HAP-1 (cell line): ENCODE measurements around the gene DTHD1.

Source experiments
- DNase-seq, 2 experiments: peaks; one replicate each; pipeline ENCODE4 v3.0.0-alpha.2; 2016 to 2020; ENCODE audit warnings: low spot score in 2 of 2
- H3K27me3 ChIP-seq: fragments of 250-450 bp; sonication (Bioruptor Pico); 2 replicates; pipeline ENCODE4 v1.5.1; 2020; ENCODE audit warnings: low read depth, mild to moderate bottlenecking, moderate library complexity
- H3K36me3 ChIP-seq: fragments of 250-450 bp; sonication (Bioruptor Pico); replicated peaks from 2 replicates; pipeline ENCODE4 v1.5.1; 2020; ENCODE audit warnings: mild to moderate bottlenecking
- H3K4me1 ChIP-seq: fragments of 250-450 bp; sonication (Bioruptor Pico); 2 replicates; pipeline ENCODE4 v1.5.1; 2020; ENCODE audit warnings: mild to moderate bottlenecking
- H3K4me3 ChIP-seq: fragments of 250-450 bp; sonication (Bioruptor Pico); 2 replicates; pipeline ENCODE4 v1.5.1; 2020; ENCODE audit warnings: mild to moderate bottlenecking, moderate library complexity
- H3K9me3 ChIP-seq: fragments of 250-450 bp; sonication (Bioruptor Pico); 2 replicates; pipeline ENCODE4 v1.5.1; 2020; ENCODE audit warnings: mild to moderate bottlenecking, moderate library complexity
- in situ Hi-C: fragments of 300-500 bp; cut with MboI; formaldehyde crosslinking; loops from 3 replicates; pipeline ENCODE4 v1.14.3; 2020; ENCODE audit warnings: low sequenced_read_pairs, inconsistent platforms, mixed read lengths

DTHD1 gene

GRCh38 chr4:36283912-36284465 is 2.6 kb downstream of the DTHD1 start:
- Histone ChIP-seq H3K27me3 (no peaks in the 10 kb centered on the region), H3K4me3 (no peak overlapping the region), H3K36me3 (no peaks in the 10 kb centered on the region), H3K4me1 (no peaks in the 10 kb centered on the region), H3K9me3 (no peaks in the 10 kb centered on the region)
- in situ Hi-C loops: no loop called here
- no peak for DNase-seq

GRCh38 chr4:36285784-36286480 is 4.5 kb downstream of the DTHD1 start:
- no peaks in the 10 kb centered on the region for H3K27me3 ChIP-seq
- H3K4me3 ChIP-seq: no peak overlapping the region
- H3K9me3 ChIP-seq: no peaks in the 10 kb centered on the region
- H3K4me1 ChIP-seq: no peaks in the 10 kb centered on the region
- no peaks in the 10 kb centered on the region for H3K36me3 ChIP-seq
- in situ Hi-C loops: no loop called here
- DNase-seq: no peak

- no peak overlapping the region for H3K4me3 ChIP-seq
- in situ Hi-C loops: no loop called here
- no peak for DNase-seq
- H3K36me3 ChIP-seq: no peaks in the 10 kb centered on the region
- H3K9me3 ChIP-seq: no peaks in the 10 kb centered on the region
- H3K4me1 ChIP-seq: no peaks in the 10 kb centered on the region
- no peaks in the 10 kb centered on the region for H3K27me3 ChIP-seq
Observed at GRCh38 chr4:36286481-36286871, 5.1 kb downstream of the DTHD1 start.

GRCh38 chr4:36288731-36289426 is 7.5 kb downstream of the DTHD1 start:
- Histone ChIP-seq H3K4me1 (no peaks in the 10 kb centered on the region), H3K9me3 (no peaks in the 10 kb centered on the region), H3K4me3 (no peak overlapping the region), H3K36me3 (no peaks in the 10 kb centered on the region), H3K27me3 (no peaks in the 10 kb centered on the region)
- in situ Hi-C loops: no loop called here
- DNase-seq: no peak

GRCh38 chr4:36290641-36291040 is 9.2 kb downstream of the DTHD1 start:
- H3K4me3 ChIP-seq: no peak overlapping the region

GRCh38 chr4:36292556-36293188 is 11.3 kb downstream of the DTHD1 start:
- Histone ChIP-seq H3K27me3 (no peaks in the 10 kb centered on the region), H3K36me3 (no peaks in the 10 kb centered on the region), H3K9me3 (no peaks in the 10 kb centered on the region), H3K4me3 (no peak overlapping the region), H3K4me1 (no peaks in the 10 kb centered on the region)
- in situ Hi-C loops: no loop called here
- no peak for DNase-seq

More at GRCh38 chr4:36290641-36291040, 9.2 kb downstream of the DTHD1 start:
- in situ Hi-C loops: no loop called here
- Histone ChIP-seq H3K27me3 (no peaks in the 10 kb centered on the region), H3K4me1 (no peaks in the 10 kb centered on the region), H3K36me3 (no peaks in the 10 kb centered on the region), H3K9me3 (no peaks in the 10 kb centered on the region)
- DNase-seq: no peak

- Histone ChIP-seq H3K9me3 (no peaks in the 10 kb centered on the region), H3K4me3 (no peak overlapping the region), H3K27me3 (no peaks in the 10 kb centered on the region), H3K36me3 (no peaks in the 10 kb centered on the region), H3K4me1 (no peaks in the 10 kb centered on the region)
- in situ Hi-C loops: no loop called here
- DNase-seq: no peak
Observed at GRCh38 chr4:36301127-36301526, 19.7 kb downstream of the DTHD1 start.

GRCh38 chr4:36303426-36304137 is 22.2 kb downstream of the DTHD1 start:
- in situ Hi-C loops: no loop called here
- no peak for DNase-seq
- Histone ChIP-seq H3K27me3 (no peaks in the 10 kb centered on the region), H3K4me3 (no peak overlapping the region), H3K9me3 (no peaks in the 10 kb centered on the region), H3K36me3 (no peaks in the 10 kb centered on the region), H3K4me1 (no peaks in the 10 kb centered on the region)

GRCh38 chr4:36304138-36304681 is 22.8 kb downstream of the DTHD1 start:
- Histone ChIP-seq H3K36me3 (no peaks in the 10 kb centered on the region), H3K9me3 (no peaks in the 10 kb centered on the region)
- in situ Hi-C loops: no loop called here

GRCh38 chr4:36308150-36308549 is 26.7 kb downstream of the DTHD1 start:
- DNase-seq: no peak
- Histone ChIP-seq H3K9me3 (no peaks in the 10 kb centered on the region; the same call in 1 of the 2 replicates), H3K27me3 (no peaks in the 10 kb centered on the region), H3K4me3 (no peak overlapping the region), H3K36me3 (no peaks in the 10 kb centered on the region), H3K4me1 (no peaks in the 10 kb centered on the region)
- in situ Hi-C loops: no loop called here

More at GRCh38 chr4:36304138-36304681, 22.8 kb downstream of the DTHD1 start:
- Histone ChIP-seq H3K27me3 (no peaks in the 10 kb centered on the region), H3K4me1 (no peaks in the 10 kb centered on the region), H3K4me3 (no peak overlapping the region)
- no peak for DNase-seq

GRCh38 chr4:36310216-36310615 is 28.8 kb downstream of the DTHD1 start:
- DNase-seq: no peak
- H3K9me3 ChIP-seq: no peaks in the 10 kb centered on the region; the same call in 1 of the 2 replicates
- in situ Hi-C loops: no loop called here
- no peaks in the 10 kb centered on the region for H3K27me3 ChIP-seq
- H3K4me1 ChIP-seq: no peaks in the 10 kb centered on the region
- H3K36me3 ChIP-seq: no peaks in the 10 kb centered on the region
- no peak overlapping the region for H3K4me3 ChIP-seq

GRCh38 chr4:36310793-36311192 is 29.4 kb downstream of the DTHD1 start:
- in situ Hi-C loops: no loop called here
- no peaks in the 10 kb centered on the region for H3K27me3 ChIP-seq
- no peak overlapping the region for H3K4me3 ChIP-seq
- no peaks in the 10 kb centered on the region for H3K4me1 ChIP-seq
- no peaks in the 10 kb centered on the region for H3K36me3 ChIP-seq
- no peak for DNase-seq
- H3K9me3 ChIP-seq: no peaks in the 10 kb centered on the region; the same call in 1 of the 2 replicates

- in situ Hi-C loops: no loop called here
- DNase-seq: no peak
Observed at GRCh38 chr4:36312511-36312910, 31.1 kb downstream of the DTHD1 start.

More at GRCh38 chr4:36312511-36312910, 31.1 kb downstream of the DTHD1 start:
- no peak overlapping the region for H3K4me3 ChIP-seq
- H3K4me1 ChIP-seq: no peaks in the 10 kb centered on the region
- H3K9me3 ChIP-seq: no peaks in the 10 kb centered on the region; the same call in 1 of the 2 replicates
- H3K36me3 ChIP-seq: no peaks in the 10 kb centered on the region
- H3K27me3 ChIP-seq: no peaks in the 10 kb centered on the region
